Measurements from ENCODE around the gene ZNF724.
"Not testable (repeated sequence)": the region's sequence is repeated elsewhere in the genome, so short reads cannot be mapped to it uniquely, and the experiment has no call there.

Gene ZNF724

DNA sequence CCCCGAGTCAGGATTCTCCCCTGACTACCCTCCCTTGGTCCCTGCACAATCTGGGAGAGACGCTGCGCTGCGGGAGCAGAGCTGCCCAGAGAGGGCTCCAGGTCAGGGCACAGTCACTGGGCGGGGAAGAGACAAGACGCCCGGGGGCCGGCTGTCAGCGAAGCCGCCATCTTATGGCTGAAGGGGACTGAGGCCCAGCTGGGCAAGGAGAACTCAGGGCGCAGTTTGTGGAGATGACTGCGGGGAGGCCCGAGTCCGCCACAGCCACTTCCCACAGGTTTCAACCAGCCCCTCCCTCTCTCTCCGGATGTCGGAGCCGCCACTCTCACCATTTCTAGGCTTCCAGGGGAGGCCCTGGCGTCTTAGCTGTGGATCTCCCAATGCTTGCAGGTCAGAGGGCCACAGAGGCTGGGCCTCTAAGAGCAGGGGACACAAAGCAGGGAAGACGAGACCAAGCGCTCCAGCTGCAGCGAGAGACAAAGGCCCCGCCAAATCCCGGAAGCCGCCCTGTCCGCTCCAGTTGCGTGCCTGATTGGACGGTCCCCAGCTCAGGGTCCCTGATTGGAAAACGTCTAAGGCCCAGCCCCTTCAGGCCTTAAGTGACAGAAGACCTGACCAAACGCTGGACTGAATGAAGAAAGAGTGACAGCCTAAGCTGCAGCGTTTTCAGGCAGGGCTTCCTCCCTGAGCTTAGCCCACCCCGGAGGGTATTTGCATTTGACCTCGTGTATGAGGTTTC, at the start of gene ZNF724:
TSS of gene ZNF724 (minus strand) at position 484 of the 739 bp plus-strand sequence. CDS start at position 332, 152 bp downstream.
- peak; percentile 87 for DNase-seq
- peaks cover 6% of the 10 kb centered on the region for H3K4me1 Mint-ChIP-seq
- TF ChIP-seq, protein P1, sequence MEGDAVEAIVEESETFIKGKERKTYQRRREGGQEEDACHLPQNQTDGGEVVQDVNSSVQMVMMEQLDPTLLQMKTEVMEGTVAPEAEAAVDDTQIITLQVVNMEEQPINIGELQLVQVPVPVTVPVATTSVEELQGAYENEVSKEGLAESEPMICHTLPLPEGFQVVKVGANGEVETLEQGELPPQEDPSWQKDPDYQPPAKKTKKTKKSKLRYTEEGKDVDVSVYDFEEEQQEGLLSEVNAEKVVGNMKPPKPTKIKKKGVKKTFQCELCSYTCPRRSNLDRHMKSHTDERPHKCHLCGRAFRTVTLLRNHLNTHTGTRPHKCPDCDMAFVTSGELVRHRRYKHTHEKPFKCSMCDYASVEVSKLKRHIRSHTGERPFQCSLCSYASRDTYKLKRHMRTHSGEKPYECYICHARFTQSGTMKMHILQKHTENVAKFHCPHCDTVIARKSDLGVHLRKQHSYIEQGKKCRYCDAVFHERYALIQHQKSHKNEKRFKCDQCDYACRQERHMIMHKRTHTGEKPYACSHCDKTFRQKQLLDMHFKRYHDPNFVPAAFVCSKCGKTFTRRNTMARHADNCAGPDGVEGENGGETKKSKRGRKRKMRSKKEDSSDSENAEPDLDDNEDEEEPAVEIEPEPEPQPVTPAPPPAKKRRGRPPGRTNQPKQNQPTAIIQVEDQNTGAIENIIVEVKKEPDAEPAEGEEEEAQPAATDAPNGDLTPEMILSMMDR (IDR thresholded peaks at IDR 0.05) = no peak
- H3K4me3 Mint-ChIP-seq = peak within 1 kb of the TSS; percentile 97
- peaks cover 2% of the 10 kb centered on the region for H3K27me3 Mint-ChIP-seq (ENCODE audit: low read depth, poor library complexity)
- H3K36me3 Mint-ChIP-seq (ENCODE audit: low read depth) = peaks cover 51% of the 10 kb centered on the region
- H3K27ac Mint-ChIP-seq = peak within 1 kb of the TSS; percentile 100
- peaks cover 54% of the 10 kb centered on the region for H3K9me3 Mint-ChIP-seq

DNA sequence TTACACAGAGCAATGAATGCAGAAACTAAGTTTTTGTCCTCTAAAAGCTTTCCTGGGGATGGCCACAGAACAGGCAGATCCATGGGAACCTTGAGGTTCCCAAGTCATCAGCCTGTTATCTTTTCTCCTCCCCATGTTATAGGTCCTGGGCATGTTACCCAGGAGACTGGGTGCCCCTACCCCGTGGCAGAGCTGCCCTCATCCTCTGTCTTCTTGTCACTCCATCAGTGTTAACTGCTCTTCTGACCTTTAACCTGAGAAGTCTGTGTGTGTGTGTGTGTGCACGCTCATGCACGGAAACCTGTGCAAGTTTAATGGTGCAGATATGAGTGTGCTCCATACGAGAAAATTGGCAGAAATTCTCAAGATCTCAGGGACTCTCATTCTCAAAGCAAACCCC, 43.9 kb upstream of the ZNF724 start:
- Mint-ChIP-seq H3K27ac (no peak overlapping the region), H3K9me3 (peaks cover 78% of the 10 kb centered on the region), H3K36me3 (ENCODE audit: low read depth) (no peaks in the 10 kb centered on the region), H3K4me3 (no peak overlapping the region), H3K27me3 (ENCODE audit: low read depth, poor library complexity) (no peaks in the 10 kb centered on the region), H3K4me1 (no peaks in the 10 kb centered on the region)
- DNase-seq = no peak
- TF ChIP-seq, protein P1 (IDR thresholded peaks at IDR 0.05) = no peak

DNA sequence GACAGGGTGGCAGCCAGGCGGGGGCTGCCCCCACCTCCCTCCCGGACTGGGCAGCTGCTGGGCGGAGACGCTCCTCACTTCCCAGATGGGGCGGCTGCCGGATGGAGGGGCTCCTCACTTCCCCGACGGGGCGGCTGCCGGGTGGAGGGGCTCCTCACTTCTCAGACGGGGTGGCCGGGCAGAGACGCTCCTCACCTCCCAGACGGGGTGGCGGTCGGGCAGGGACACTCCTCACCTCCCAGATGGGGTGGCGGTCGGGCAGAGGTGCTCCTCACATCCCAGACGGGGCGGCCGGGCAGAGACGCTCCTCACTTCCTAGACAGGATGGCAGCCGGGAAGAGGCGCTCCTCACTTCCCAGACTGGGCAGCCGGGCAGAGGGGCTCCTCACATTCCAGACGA, 39.8 kb upstream of the ZNF724 start:
- not testable (repeated sequence) for DNase-seq; H3K36me3 Mint-ChIP-seq (ENCODE audit: low read depth); H3K27me3 Mint-ChIP-seq (ENCODE audit: low read depth, poor library complexity); H3K4me1 Mint-ChIP-seq; H3K4me3 Mint-ChIP-seq; H3K27ac Mint-ChIP-seq
- H3K9me3 Mint-ChIP-seq = peaks cover 77% of the 10 kb centered on the region

DNA sequence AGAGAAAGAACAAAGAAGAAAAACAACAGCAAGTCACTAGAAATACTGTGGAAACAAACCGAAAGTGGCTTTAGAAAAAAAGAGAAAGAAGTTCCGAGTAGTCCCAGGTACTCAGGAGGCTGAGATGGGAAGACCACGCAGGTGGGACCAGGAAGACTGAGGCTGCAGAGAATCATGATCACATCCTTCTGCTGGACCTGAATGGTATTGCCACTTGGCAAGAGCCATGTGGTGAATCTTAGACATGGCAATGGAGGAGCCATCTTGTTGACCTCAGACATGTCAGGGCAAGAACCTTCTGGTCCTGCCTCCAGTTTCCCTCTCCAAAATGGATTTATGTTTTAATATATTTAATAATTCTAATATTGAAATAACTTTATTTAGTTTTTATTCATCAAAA, 37.4 kb upstream of the ZNF724 start:
- Mint-ChIP-seq H3K4me3 (no peak overlapping the region), H3K27me3 (ENCODE audit: low read depth, poor library complexity) (no peaks in the 10 kb centered on the region), H3K9me3 (peaks cover 85% of the 10 kb centered on the region), H3K4me1 (no peaks in the 10 kb centered on the region), H3K27ac (no peak overlapping the region), H3K36me3 (ENCODE audit: low read depth) (no peaks in the 10 kb centered on the region)
- TF ChIP-seq, protein P1 (IDR thresholded peaks at IDR 0.05) = no peak
- DNase-seq = no peak

DNA sequence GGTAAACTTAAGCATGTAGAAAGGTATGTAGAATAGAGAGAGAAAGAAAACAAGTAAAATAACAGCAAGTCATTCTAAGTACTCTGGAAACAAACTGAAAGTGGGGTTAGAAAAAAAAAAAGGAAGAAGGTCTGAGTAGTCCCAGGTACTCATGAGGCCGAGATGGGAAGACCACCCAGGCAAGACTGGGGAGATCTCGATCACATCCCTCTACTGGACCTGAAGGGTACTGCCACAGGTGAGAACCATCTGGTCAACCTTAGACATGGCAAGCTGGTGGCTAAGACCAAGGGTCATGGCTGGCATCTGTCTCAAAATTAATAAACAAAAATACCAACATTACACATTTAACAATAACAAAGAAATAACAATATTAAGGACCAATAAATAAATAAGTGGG, 36.3 kb upstream of the ZNF724 start:
- no peak for DNase-seq

DNA sequence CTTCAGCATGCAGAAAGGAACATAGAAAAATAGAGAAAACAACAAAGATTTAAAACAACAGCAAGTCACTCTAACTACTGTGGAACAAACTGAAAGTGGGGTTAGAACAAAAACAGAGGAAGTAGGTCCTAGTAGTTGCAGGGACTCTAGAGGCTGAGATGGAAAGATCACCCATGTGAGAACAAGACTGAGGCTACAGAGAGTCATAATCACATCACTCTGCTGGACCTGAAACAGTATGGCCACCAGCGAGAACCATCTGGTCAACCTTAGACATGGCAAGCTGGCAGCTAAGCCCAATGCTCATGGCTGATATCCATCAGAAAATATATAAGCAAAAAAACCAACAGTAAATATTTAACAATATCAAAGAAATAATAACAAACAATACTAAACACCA, 35.8 kb upstream of the ZNF724 start:
- DNase-seq = no peak
- H3K27me3 Mint-ChIP-seq (ENCODE audit: low read depth, poor library complexity) = peaks cover 6% of the 10 kb centered on the region
- peaks cover 85% of the 10 kb centered on the region for H3K9me3 Mint-ChIP-seq
- H3K4me3 Mint-ChIP-seq = no peak overlapping the region
- TF ChIP-seq, protein P1 (IDR thresholded peaks at IDR 0.05) = no peak
- no peak overlapping the region for H3K27ac Mint-ChIP-seq
- no peaks in the 10 kb centered on the region for H3K4me1 Mint-ChIP-seq
- H3K36me3 Mint-ChIP-seq (ENCODE audit: low read depth) = no peaks in the 10 kb centered on the region

More for the DNA sequence above, 36.3 kb upstream of the ZNF724 start:
- no peaks in the 10 kb centered on the region for H3K4me1 Mint-ChIP-seq
- H3K27me3 Mint-ChIP-seq (ENCODE audit: low read depth, poor library complexity) = peaks cover 5% of the 10 kb centered on the region
- H3K27ac Mint-ChIP-seq = no peak overlapping the region
- peaks cover 84% of the 10 kb centered on the region for H3K9me3 Mint-ChIP-seq
- no peaks in the 10 kb centered on the region for H3K36me3 Mint-ChIP-seq (ENCODE audit: low read depth)
- TF ChIP-seq, protein P1 (IDR thresholded peaks at IDR 0.05) = peak; percentile 19
- no peak overlapping the region for H3K4me3 Mint-ChIP-seq

DNA sequence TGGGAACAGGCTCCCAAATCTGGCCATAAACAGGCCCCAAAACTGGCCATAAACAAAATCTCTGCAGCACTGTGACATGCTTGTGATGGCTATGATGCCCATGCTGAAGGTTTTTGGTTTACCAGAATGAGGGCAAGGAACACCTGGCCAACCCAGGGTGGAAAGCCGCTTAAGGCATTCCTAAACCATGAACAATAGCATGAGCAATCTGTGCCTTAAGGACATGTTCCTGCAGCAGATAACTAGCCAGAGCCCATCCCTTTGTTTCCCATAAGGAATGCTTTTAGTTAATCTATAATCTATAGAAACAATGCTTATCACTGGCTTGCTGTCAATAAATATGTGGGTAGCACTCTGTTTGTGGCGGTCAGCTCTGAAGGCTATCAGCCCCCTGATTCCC, 35.1 kb upstream of the ZNF724 start:
- H3K9me3 Mint-ChIP-seq = peaks cover 79% of the 10 kb centered on the region

More for the DNA sequence above, 35.1 kb upstream of the ZNF724 start:
- not testable (repeated sequence) for H3K27me3 Mint-ChIP-seq (ENCODE audit: low read depth, poor library complexity); H3K4me1 Mint-ChIP-seq; H3K36me3 Mint-ChIP-seq (ENCODE audit: low read depth); H3K4me3 Mint-ChIP-seq; H3K27ac Mint-ChIP-seq; DNase-seq

All from nephron progenitor cell (in vitro differentiated cells).